HG03342 (cell line): ENCODE results near the gene KRTAP3-1.
"Not testable (repeated sequence)": the region's sequence is repeated elsewhere in the genome, so short reads cannot be mapped to it uniquely, and the experiment has no call there.

Experiments used
- ATAC-seq: cut with Tn5 transposase; IDR thresholded peaks from one replicate; pipeline ENCODE4 v1.9.1; 2021; ENCODE audit warnings: mild to moderate bottlenecking, moderate library complexity; ENCODE audit not compliant: unreplicated experiment

The KRTAP3-1 gene

GRCh38 chr17:41016578-41017215, 7.8 kb upstream of the KRTAP3-1 start:
- no peak for ATAC-seq

GRCh38 chr17:41015454-41015853, 6.5 kb upstream of the KRTAP3-1 start:
- ATAC-seq, result no peak

GRCh38 chr17:41013606-41014005, 4.7 kb upstream of the KRTAP3-1 start:
- no peak for ATAC-seq

- ATAC-seq, result no peak
Measured at GRCh38 chr17:41013181-41013580, 4.3 kb upstream of the KRTAP3-1 start.

GRCh38 chr17:41012326-41013120, 3.6 kb upstream of the KRTAP3-1 start:
- ATAC-seq, result no peak

- ATAC-seq, result no peak
Measured at GRCh38 chr17:41010441-41010840, 1.5 kb upstream of the KRTAP3-1 start.

GRCh38 chr17:41009936-41010335, 1.0 kb upstream of the KRTAP3-1 start:
- ATAC-seq, result no peak

GRCh38 chr17:41009301-41009760, 403 bp upstream of the KRTAP3-1 start:
- no peak for ATAC-seq

- no peak for ATAC-seq
Measured at GRCh38 chr17:41004397-41004796, 4.5 kb downstream of the KRTAP3-1 start.

- no peak for ATAC-seq
Measured at GRCh38 chr17:41003926-41004325, 5.0 kb downstream of the KRTAP3-1 start.

- no peak for ATAC-seq
Measured at GRCh38 chr17:41002814-41003213, 6.1 kb downstream of the KRTAP3-1 start.

GRCh38 chr17:41001795-41002194, 7.1 kb downstream of the KRTAP3-1 start:
- ATAC-seq, result no peak

GRCh38 chr17:40999563-40999962, 9.4 kb downstream of the KRTAP3-1 start, which contains the start of gene KRTAP3-2:
Gene KRTAP3-2 (minus strand): TSS chr17:40999906. CDS start chr17:40999853, 53 bp downstream.
- ATAC-seq, result not testable (repeated sequence)

- no peak for ATAC-seq
Measured at GRCh38 chr17:40997361-40997760, 11.6 kb downstream of the KRTAP3-1 start.

GRCh38 chr17:40996829-40997228, 12.1 kb downstream of the KRTAP3-1 start:
- no peak for ATAC-seq

GRCh38 chr17:40995116-40995515, 13.8 kb downstream of the KRTAP3-1 start:
- no peak for ATAC-seq

GRCh38 chr17:40993839-40994238, 15.1 kb downstream of the KRTAP3-1 start, which contains the start of gene KRTAP3-3:
Gene KRTAP3-3 (minus strand): TSS chr17:40994164. CDS start chr17:40994097, 67 bp downstream.
- ATAC-seq, result no peak

- no peak for ATAC-seq
Measured at GRCh38 chr17:40993084-40993483, 15.8 kb downstream of the KRTAP3-1 start.

- ATAC-seq, result no peak
Measured at GRCh38 chr17:40992666-40993065, 16.3 kb downstream of the KRTAP3-1 start.

GRCh38 chr17:40986920-40987319, 22.0 kb downstream of the KRTAP3-1 start:
- no peak for ATAC-seq

- no peak for ATAC-seq
Measured at GRCh38 chr17:40984226-40984625, 24.7 kb downstream of the KRTAP3-1 start, which contains the start of gene KRT40. Gene KRT40 (minus strand): TSS chr17:40984326. CDS start chr17:40984273, 53 bp downstream.

- ATAC-seq, result no peak
Measured at GRCh38 chr17:40981115-40981514, 27.8 kb downstream of the KRTAP3-1 start.
